Endothelial cell of umbilical vein (primary cell): ENCODE data around the gene S1PR5.
"Not testable (repeated sequence)": the region's sequence is repeated elsewhere in the genome, so short reads cannot be mapped to it uniquely, and the experiment has no call there.

Experiments
- CTCF ChIP-seq, 2 donors: IDR thresholded peaks; 1 replicate in 1 of 2; 2 replicates in 1 of 2; pipeline ENCODE4 v1.5.1; 2011; ENCODE audit warnings: low read length in 2 of 2, mild to moderate bottlenecking in 2 of 2, moderate library complexity in 2 of 2, control low read depth in 1 of 2, inconsistent platforms in 1 of 2, low read depth in 1 of 2; ENCODE audit not compliant: insufficient read depth in 1 of 2; ENCODE audit errors: extremely low read depth in 1 of 2
- EZH2 ChIP-seq: IDR thresholded peaks from 2 replicates; pipeline ENCODE4 v1.6.1; 2012; ENCODE audit warnings: borderline replicate concordance, low read depth, mild to moderate bottlenecking, moderate library complexity, low read length, inconsistent platforms; ENCODE audit not compliant: severe bottlenecking
- GATA2 ChIP-seq: IDR thresholded peaks from 2 replicates; pipeline ENCODE4 v1.7.0; 2011; ENCODE audit warnings: low read depth, mild to moderate bottlenecking, moderate library complexity, mixed read lengths, low read length; ENCODE audit not compliant: insufficient read length, insufficient read depth
- MAX ChIP-seq: IDR thresholded peaks from 2 replicates; pipeline ENCODE4 v1.6.1; 2011; ENCODE audit not compliant: insufficient read depth, insufficient read length
- MYC ChIP-seq: IDR thresholded peaks from one replicate; pipeline ENCODE4 v1.6.1; 2011; ENCODE audit warnings: mild to moderate bottlenecking, low read depth, low read length
- POLR2A ChIP-seq: IDR thresholded peaks from 2 replicates; pipeline ENCODE4 v1.6.1; 2012; ENCODE audit warnings: low read depth, mild to moderate bottlenecking, control low read depth, low read length
- POLR2AphosphoS5 ChIP-seq: IDR thresholded peaks from 2 replicates; pipeline ENCODE4 v1.6.1; 2012; ENCODE audit warnings: low read depth, mild to moderate bottlenecking, control low read depth, low read length, moderate library complexity; ENCODE audit not compliant: insufficient read depth

- TF ChIP-seq CTCF (IDR thresholded peaks at IDR 0.05; ENCODE audit: extremely low read depth in 1 of 2, insufficient read depth in 1 of 2, low read depth in 1 of 2, low read length in 2 of 2); EZH2; POLR2A; MAX; POLR2AphosphoS5; MYC; GATA2: not testable (repeated sequence)
Measured at GRCh38 chr19:10526887-10527286, 9.6 kb upstream of the S1PR5 start.
